ENCODE data around the gene ETF1.

- TF ChIP-seq CTCF (IDR thresholded peaks at IDR 0.05; ENCODE audit: low read depth, low read length): no peak
- no peak for TF ChIP-seq POLR2A (IDR thresholded peaks at IDR 0.05; ENCODE audit: extremely low read depth, insufficient read length)
Measured at GRCh38 chr5:138533973-138534941, 8.8 kb downstream of the ETF1 start.

Data from NB4 (cell line).